ENCODE measurements around the gene ENDOU. TPM values are rescaled to one million over a fixed set of nuclear protein-coding genes. Genes with fewer than 3 reads are reported as not detected.

Gene ENDOU
- polyA plus RNA-seq, 2 of the 4 experiments (the other 2 are of a cell fraction): not detected

GRCh38 chr12:47773858-47774580 lies 48.7 kb upstream of the ENDOU start:
- Histone ChIP-seq H3K4me1 (peaks cover 71% of the 10 kb centered on the region), H3K4me2 (peak overlapping the region; percentile 74), H3K4me3 (peak overlapping the region; percentile 79), H3K27ac (peak overlapping the region; percentile 84 to 96), H3K9me3 (no peaks in the 10 kb centered on the region)
- 34% methylated on average over 14 of the region's 14 CpGs for WGBS (ENCODE audit: missing lambda C conversion rate)
- ATAC-seq (peak in 1 of 2 experiments; percentile 46; a peak in 3 of 6 replicates), DNase-seq (ENCODE audit: low read depth in 1 of 2, low spot score in 1 of 2) (peak in 1 of 2 experiments; percentile 51), FAIRE-seq (no peak)
- CTCF ChIA-PET: interaction anchor here (1.0 to 59.0 kb wide), 6 partner anchors 11 to 65 kb away, joined by 3 to 1532 read pairs (median 175); partner anchors contain the start of genes ENDOU, RAPGEF3 and RPAP3
- TF ChIP-seq CHD4 (IDR thresholded peaks at IDR 0.05; ENCODE audit: borderline replicate concordance) (no peak), HES2 (IDR thresholded peaks at IDR 0.05) (no peak), HDAC2 (IDR thresholded peaks at IDR 0.05) (peak; percentile 80), ZNF302 (CRISPR knock-in tag; IDR thresholded peaks at IDR 0.05) (no peak), FOXS1 (CRISPR knock-in tag; IDR thresholded peaks at IDR 0.05) (no peak), NR3C1 (IDR thresholded peaks at IDR 0.05) (no peak), MAZ (IDR thresholded peaks at IDR 0.05; ENCODE audit: borderline replicate concordance, low read depth, low read length) (no peak), RCOR1 (IDR thresholded peaks at IDR 0.05; ENCODE audit: low read depth, low read length) (peak; percentile 37; the same call in 1 of the 2 replicates), EHF (CRISPR knock-in tag; IDR thresholded peaks at IDR 0.05) (no peak), NPAS2 (CRISPR knock-in tag; IDR thresholded peaks at IDR 0.05; ENCODE audit: borderline replicate concordance) (no peak), CBX8 (IDR thresholded peaks at IDR 0.05) (no peak), HOXB5 (CRISPR knock-in tag; IDR thresholded peaks at IDR 0.05) (no peak), BCL3 (IDR thresholded peaks at IDR 0.05) (no peak), E2F6 (IDR thresholded peaks at IDR 0.05; ENCODE audit: borderline replicate concordance, low read depth) (no peak), SMC3 (IDR thresholded peaks at IDR 0.05) (0 out of 3 replicates have a peak, but pooled peaks have one; percentile 4), KDM1A (IDR thresholded peaks at IDR 0.05; ENCODE audit: low read depth) (peak; percentile 69; the same call in 1 of the 2 replicates), RAD21 (conservative IDR thresholded peaks at IDR 0.05 in 1 of 2, IDR thresholded peaks at IDR 0.05 in 1 of 2) (0 out of 5 replicates have a peak, but pooled peaks of 1 of the 2 experiments have one; percentile 7), ESRRA (IDR thresholded peaks at IDR 0.05; ENCODE audit: borderline replicate concordance, low read length) (no peak), RFX5 (IDR thresholded peaks at IDR 0.05) (no peak), ZFP36 (IDR thresholded peaks at IDR 0.05; ENCODE audit: borderline replicate concordance, partially characterized antibody) (no peak), HMGXB4 (CRISPR knock-in tag; IDR thresholded peaks at IDR 0.05; ENCODE audit: borderline replicate concordance) (no peak), CHD2 (IDR thresholded peaks at IDR 0.05; ENCODE audit: low read length, partially characterized antibody) (no peak)
- POLR2A ChIA-PET: no interaction called here

All from A549 (cell line).